ENCODE results near the gene MANSC1. TPM values are rescaled to one million over a fixed set of nuclear protein-coding genes. Genes with fewer than 3 reads are reported as not detected.

MANSC1 gene
- polyA plus RNA-seq, 1 donor: 30.1 TPM

DNA sequence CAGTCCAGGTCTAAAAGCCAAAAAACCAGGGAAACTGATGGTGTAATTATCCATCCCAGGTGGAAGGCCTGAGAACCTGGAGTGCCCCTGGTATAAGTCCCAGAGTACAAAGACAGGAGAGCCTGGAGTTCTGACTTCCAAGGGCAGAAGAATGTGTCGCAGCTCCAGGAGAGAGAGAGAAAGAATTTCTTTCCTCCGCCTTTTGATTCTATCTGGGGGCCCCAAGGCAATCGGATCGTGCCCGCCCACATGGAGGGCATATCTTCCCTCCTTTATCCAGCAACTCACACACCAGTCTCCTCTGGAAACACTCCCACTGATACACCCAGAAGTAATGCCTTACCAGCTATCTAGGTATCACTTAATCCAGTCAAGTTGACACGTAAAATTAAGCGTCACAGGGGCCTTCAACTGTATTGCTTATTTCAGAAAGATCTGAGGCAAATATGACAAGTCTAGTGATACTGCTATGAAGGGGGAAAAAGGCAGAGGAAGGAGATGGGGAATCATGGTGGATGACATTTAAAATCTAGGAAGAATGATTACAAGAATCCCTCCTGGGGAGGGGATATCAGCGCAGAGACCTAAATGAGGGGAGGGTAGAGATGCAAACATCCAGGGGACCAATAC lies 52.7 kb downstream of the MANSC1 start:
- Histone ChIP-seq H3K9me3 (ENCODE audit: control insufficient read depth, low read depth, low read length) (no peaks in the 10 kb centered on the region), H3K4me1 (ENCODE audit: control insufficient read depth, insufficient read depth, low read length) (no peaks in the 10 kb centered on the region), H3K27ac (ENCODE audit: low read length) (no peak overlapping the region), H3K4me3 (ENCODE audit: low read length) (no peak overlapping the region), H3K36me3 (ENCODE audit: control insufficient read depth, insufficient read depth, low read length) (no peaks in the 10 kb centered on the region), H3K27me3 (ENCODE audit: control insufficient read depth, insufficient read depth, low read length) (no peaks in the 10 kb centered on the region)
- no CpG with 5 or more reads among the region's 8 CpGs for WGBS (ENCODE audit: insufficient coverage, low lambda C conversion rate)
- no peak for DNase-seq

DNA sequence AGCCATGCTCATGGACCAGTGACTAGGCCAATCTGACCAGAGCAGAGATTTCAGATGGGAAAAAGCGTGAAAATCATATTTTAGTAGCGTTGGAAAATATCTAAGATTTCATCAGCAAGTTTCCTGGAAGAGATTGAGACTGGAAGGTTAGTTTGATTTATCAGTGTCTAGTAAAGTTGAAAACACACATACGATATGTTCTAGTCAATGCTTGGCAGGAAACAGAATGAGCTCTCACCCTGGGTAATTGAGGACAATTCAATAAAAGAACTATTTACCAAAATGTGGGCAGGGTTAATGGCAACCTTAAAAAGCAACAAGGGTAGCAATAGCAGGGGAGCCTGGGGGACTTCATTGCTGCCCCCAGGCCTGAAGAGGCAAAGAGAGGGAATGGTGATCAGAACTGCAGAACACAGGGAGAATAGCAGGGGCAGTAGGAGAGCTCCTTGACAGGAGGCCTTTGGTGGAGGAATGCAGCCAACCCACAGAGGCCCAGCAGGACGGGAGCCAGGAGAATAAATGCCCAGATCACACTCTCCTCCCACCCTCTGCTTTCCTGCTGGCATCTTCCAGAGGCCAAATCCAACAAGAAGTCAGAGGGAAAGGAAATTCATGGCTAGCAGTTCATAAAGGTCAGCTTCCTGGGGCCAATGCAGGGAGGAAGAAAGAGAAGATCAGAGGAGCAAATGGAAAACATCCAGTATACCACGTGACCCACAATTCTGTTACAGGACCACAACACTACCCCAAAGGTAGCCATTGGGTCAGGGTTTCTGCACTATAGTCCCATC lies 55.6 kb downstream of the MANSC1 start:
- Histone ChIP-seq H3K36me3 (ENCODE audit: control insufficient read depth, insufficient read depth, low read length) (no peaks in the 10 kb centered on the region), H3K4me1 (ENCODE audit: control insufficient read depth, insufficient read depth, low read length) (no peaks in the 10 kb centered on the region), H3K9me3 (ENCODE audit: control insufficient read depth, low read depth, low read length) (no peaks in the 10 kb centered on the region), H3K27ac (ENCODE audit: low read length) (no peak overlapping the region), H3K4me3 (ENCODE audit: low read length) (no peak overlapping the region), H3K27me3 (ENCODE audit: control insufficient read depth, insufficient read depth, low read length) (no peaks in the 10 kb centered on the region)
- 100% methylated on average over 1 of the region's 5 CpGs for WGBS (ENCODE audit: insufficient coverage, low lambda C conversion rate)
- DNase-seq: no peak

DNA sequence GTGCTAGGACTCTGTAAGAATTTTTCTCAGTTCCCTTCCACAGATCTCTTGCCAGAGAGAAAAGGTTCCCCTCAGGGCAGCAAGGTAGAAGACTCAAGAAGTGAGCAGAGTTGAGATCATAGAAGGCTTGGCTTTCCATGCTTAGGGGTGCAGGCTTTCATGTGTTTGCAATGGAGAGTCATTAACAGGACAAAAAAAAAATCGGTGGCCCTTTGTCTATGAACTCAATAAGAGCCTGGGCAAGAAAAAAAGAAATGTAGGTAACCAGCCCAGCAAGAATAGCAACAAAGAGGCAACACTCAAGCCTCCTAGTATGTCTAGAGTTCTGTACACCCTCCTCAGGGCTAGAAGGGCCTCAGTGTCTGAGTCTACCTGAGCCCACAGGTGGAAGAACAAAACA lies 59.8 kb downstream of the MANSC1 start:
- no peak for DNase-seq
- Histone ChIP-seq H3K4me3 (ENCODE audit: low read length) (no peak overlapping the region), H3K27ac (ENCODE audit: low read length) (no peak overlapping the region), H3K36me3 (ENCODE audit: control insufficient read depth, insufficient read depth, low read length) (no peaks in the 10 kb centered on the region), H3K4me1 (ENCODE audit: control insufficient read depth, insufficient read depth, low read length) (no peaks in the 10 kb centered on the region), H3K9me3 (ENCODE audit: control insufficient read depth, low read depth, low read length) (no peaks in the 10 kb centered on the region), H3K27me3 (ENCODE audit: control insufficient read depth, insufficient read depth, low read length) (no peaks in the 10 kb centered on the region)
- WGBS (ENCODE audit: insufficient coverage, low lambda C conversion rate): no CpG with 5 or more reads among the region's 1 CpG

DNA sequence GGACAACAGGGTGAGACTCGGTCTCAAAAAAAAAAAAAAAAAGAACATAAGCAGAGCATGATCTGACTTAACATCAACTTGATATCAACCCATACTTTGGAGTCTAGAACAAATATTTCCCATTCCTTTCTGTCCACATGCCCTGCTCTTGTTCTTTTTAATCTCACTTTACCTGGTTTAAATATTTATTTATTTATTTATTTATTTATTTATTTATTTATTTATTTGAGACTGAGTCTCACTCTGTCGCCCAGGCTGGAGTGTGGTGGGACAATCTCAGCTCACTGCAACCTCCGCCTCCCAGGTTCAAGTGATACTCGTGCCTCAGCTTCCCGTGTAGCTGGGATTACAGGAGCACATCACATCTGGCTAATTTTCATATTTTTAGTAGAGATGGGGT lies 63.6 kb downstream of the MANSC1 start:
- WGBS (ENCODE audit: insufficient coverage, low lambda C conversion rate): no CpG with 5 or more reads among the region's 5 CpGs
- H3K4me3 ChIP-seq (ENCODE audit: low read length): no peak overlapping the region
- H3K36me3 ChIP-seq (ENCODE audit: control insufficient read depth, insufficient read depth, low read length): no peaks in the 10 kb centered on the region
- H3K27me3 ChIP-seq (ENCODE audit: control insufficient read depth, insufficient read depth, low read length): no peaks in the 10 kb centered on the region
- no peaks in the 10 kb centered on the region for H3K4me1 ChIP-seq (ENCODE audit: control insufficient read depth, insufficient read depth, low read length)
- no peak for DNase-seq
- H3K9me3 ChIP-seq (ENCODE audit: control insufficient read depth, low read depth, low read length): no peaks in the 10 kb centered on the region
- no peak overlapping the region for H3K27ac ChIP-seq (ENCODE audit: low read length)

DNA sequence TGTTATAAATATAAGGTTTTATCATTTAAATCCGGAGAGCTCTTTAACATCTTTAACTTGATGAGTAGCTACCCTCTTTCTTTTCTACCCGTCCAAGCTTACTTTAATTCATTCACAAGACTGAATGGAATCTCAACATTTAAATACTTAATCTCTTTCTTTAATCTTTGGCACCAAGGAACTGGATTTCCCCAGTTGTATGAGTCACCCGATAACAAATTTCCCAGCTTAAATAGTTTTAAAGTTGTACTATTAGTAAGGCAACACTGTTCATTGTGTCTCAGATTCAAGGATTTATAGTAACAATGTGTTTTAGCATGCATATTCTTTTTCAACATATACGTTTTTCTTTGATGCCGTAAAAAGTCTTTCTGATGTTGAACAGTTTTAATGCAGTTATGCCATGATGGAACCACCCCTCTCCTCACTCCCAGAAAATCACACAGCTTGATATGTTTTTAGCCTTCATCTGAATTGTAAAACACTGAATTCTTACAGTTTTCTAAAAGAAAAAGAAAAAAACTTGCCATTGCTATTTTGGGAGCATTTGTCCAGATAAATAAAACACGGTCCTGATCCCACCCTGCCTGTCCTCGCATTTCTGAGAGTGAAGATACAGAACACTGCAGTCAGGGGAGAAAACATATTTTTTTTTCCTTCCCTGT lies 67.1 kb downstream of the MANSC1 start:
- 71% methylated on average over 4 of the region's 7 CpGs for WGBS (ENCODE audit: insufficient coverage, low lambda C conversion rate)
- Histone ChIP-seq H3K4me3 (ENCODE audit: low read length) (no peak overlapping the region), H3K4me1 (ENCODE audit: control insufficient read depth, insufficient read depth, low read length) (no peaks in the 10 kb centered on the region), H3K27ac (ENCODE audit: low read length) (no peak overlapping the region), H3K9me3 (ENCODE audit: control insufficient read depth, low read depth, low read length) (no peaks in the 10 kb centered on the region), H3K36me3 (ENCODE audit: control insufficient read depth, insufficient read depth, low read length) (no peaks in the 10 kb centered on the region), H3K27me3 (ENCODE audit: control insufficient read depth, insufficient read depth, low read length) (no peaks in the 10 kb centered on the region)
- no peak for DNase-seq

DNA sequence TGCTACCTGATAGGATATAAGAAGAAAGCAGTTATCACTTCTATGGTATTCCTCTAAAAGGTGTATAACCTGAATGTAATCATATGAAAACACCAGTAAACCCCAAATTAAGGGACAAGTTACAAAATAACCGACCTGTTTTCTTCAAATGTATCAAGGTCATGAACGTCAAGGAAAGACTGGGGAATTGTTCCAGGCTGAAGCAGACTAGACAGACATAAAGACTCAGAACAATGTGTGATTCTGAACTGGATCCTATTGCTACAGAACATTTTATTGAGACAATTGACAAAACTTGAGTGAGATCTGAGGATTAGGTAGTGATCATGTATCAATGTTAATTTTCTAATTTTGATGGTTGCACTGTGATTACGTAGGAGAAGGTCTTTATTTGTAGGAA lies 67.8 kb downstream of the MANSC1 start:
- H3K4me1 ChIP-seq (ENCODE audit: control insufficient read depth, insufficient read depth, low read length): no peaks in the 10 kb centered on the region
- WGBS (ENCODE audit: insufficient coverage, low lambda C conversion rate): 100% methylated on average over 2 of the region's 3 CpGs
- H3K27ac ChIP-seq (ENCODE audit: low read length): no peak overlapping the region
- DNase-seq: no peak
- no peaks in the 10 kb centered on the region for H3K9me3 ChIP-seq (ENCODE audit: control insufficient read depth, low read depth, low read length)
- no peaks in the 10 kb centered on the region for H3K27me3 ChIP-seq (ENCODE audit: control insufficient read depth, insufficient read depth, low read length)
- no peak overlapping the region for H3K4me3 ChIP-seq (ENCODE audit: low read length)
- H3K36me3 ChIP-seq (ENCODE audit: control insufficient read depth, insufficient read depth, low read length): no peaks in the 10 kb centered on the region

DNA sequence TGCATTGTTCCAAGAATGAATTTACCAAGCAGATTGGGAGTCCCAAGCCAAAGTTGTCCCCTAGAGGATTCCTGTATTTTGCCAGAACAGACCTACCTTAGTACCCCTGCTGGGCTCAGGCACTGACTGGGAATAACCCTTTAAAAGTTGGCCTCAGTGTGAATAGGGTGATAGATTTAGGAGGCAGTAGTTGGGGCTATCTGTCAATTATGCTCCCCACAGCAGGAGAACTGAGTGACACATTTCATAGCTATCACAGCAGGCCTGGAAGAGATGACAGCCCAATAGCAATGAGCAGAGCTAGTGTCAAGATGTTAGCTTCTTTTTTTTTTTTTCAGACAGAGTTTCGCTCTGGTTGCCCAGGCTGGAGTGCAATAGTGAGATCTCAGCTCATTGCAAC lies 68.9 kb downstream of the MANSC1 start:
- WGBS (ENCODE audit: insufficient coverage, low lambda C conversion rate): no CpG with 5 or more reads among the region's 1 CpG
- no peak overlapping the region for H3K27ac ChIP-seq (ENCODE audit: low read length)

DNA sequence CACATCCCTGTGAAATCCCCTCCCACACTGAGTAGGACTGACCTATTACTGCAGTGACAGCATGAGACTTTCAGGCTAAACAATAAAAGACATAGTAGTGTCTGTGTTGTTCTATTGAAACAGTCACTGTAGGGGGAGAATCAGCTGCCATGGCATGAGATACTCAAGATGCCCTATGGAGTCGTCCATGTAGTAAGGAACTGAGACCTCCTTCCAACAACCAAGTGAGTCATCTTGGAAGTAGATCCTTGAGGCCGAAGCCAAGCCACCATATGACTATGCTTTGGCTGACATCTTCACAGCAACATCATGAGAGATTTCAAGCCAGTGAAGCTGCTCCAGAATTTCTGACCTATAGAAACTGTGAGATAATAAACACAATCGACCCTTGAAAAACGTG lies 71.1 kb downstream of the MANSC1 start:
- WGBS (ENCODE audit: insufficient coverage, low lambda C conversion rate): no CpG with 5 or more reads among the region's 4 CpGs
- Histone ChIP-seq H3K36me3 (ENCODE audit: control insufficient read depth, insufficient read depth, low read length) (no peaks in the 10 kb centered on the region), H3K9me3 (ENCODE audit: control insufficient read depth, low read depth, low read length) (no peaks in the 10 kb centered on the region), H3K4me3 (ENCODE audit: low read length) (no peak overlapping the region), H3K4me1 (ENCODE audit: control insufficient read depth, insufficient read depth, low read length) (no peaks in the 10 kb centered on the region), H3K27ac (ENCODE audit: low read length) (no peak overlapping the region), H3K27me3 (ENCODE audit: control insufficient read depth, insufficient read depth, low read length) (no peaks in the 10 kb centered on the region)
- no peak for DNase-seq

More for the DNA sequence above, 68.9 kb downstream of the MANSC1 start:
- Histone ChIP-seq H3K9me3 (ENCODE audit: control insufficient read depth, low read depth, low read length) (no peaks in the 10 kb centered on the region), H3K4me1 (ENCODE audit: control insufficient read depth, insufficient read depth, low read length) (no peaks in the 10 kb centered on the region), H3K36me3 (ENCODE audit: control insufficient read depth, insufficient read depth, low read length) (no peaks in the 10 kb centered on the region), H3K4me3 (ENCODE audit: low read length) (no peak overlapping the region), H3K27me3 (ENCODE audit: control insufficient read depth, insufficient read depth, low read length) (no peaks in the 10 kb centered on the region)
- no peak for DNase-seq

Other genes with a start within 250 kb of the MANSC1 start
- gene LRP6, start 83.2 kb downstream of the MANSC1 start, polyA plus RNA-seq: 25.2 TPM
- 6.4 TPM for gene BORCS5, start 6.8 kb upstream of the MANSC1 start, polyA plus RNA-seq
- 51.7 TPM for gene DUSP16, start 212.6 kb upstream of the MANSC1 start, polyA plus RNA-seq

Data from large intestine (tissue), 3 donors.